GM12878 (cell line): ENCODE measurements around the gene PTPRM. TPM values are rescaled to one million over a fixed set of nuclear protein-coding genes. Genes with fewer than 3 reads are reported as not detected.

ENCODE experiments used
- ATAC-seq: fragments of 200-7000 bp; cut with Tn5 transposase; 3 replicates; pipeline ENCODE4 v1.9.1; 2020; ENCODE audit warnings: mild to moderate bottlenecking, moderate library complexity
- BruUV-seq: library from RNA; stranded (reverse); fragments of 400-500 nt; replicated peaks from 2 replicates; lab custom pipeline; 2021; lab: Mats Ljungman, UMichigan
- CTCF ChIA-PET: fragments of 300-600 bp; sonication (Branson Sonifier 250); formaldehyde crosslinking; extraction: SDS; loops from one replicate; lab custom pipeline; 2021; ENCODE audit warnings: inconsistent platforms; lab: Yijun Ruan, JAX
- POLR2A ChIA-PET: fragments of 350-600 bp; formaldehyde crosslinking; extraction: SDS; loops from one replicate; lab custom pipeline; 2021; ENCODE audit warnings: inconsistent platforms; lab: Charles Lee
- RAD21 ChIA-PET: fragments of 300-600 bp; sonication (Branson Sonifier 250); formaldehyde crosslinking; loops from one replicate; lab custom pipeline; 2023; ENCODE audit warnings: antibody characterized with exemption; ENCODE audit not compliant: unreplicated experiment; lab: Charles Lee
- SMC1A ChIA-PET: fragments of 300-600 bp; sonication (Branson Sonifier 250); formaldehyde crosslinking; loops from one replicate; lab custom pipeline; 2023; ENCODE audit not compliant: unreplicated experiment, uncharacterized antibody; lab: Charles Lee
- DNase-seq: peaks from one replicate; pipeline ENCODE4 v3.0.0-alpha.2; 2011; ENCODE audit warnings: low read depth, low spot score
- FAIRE-seq: peaks from 3 replicates; lab custom pipeline; 2011; peaks lifted over from hg19 to GRCh38; lab: Jason Lieb, UNC
- H2AFZ ChIP-seq: 2 replicates; pipeline ENCODE4 v1.6.0; 2011; ENCODE audit warnings: low read depth, low read length, control low read depth; ENCODE audit not compliant: control insufficient read depth
- H3K27ac ChIP-seq: 2 replicates; pipeline ENCODE4 v1.5.1; 2011; ENCODE audit warnings: control low read depth; ENCODE audit not compliant: control insufficient read depth, insufficient read depth
- H3K27me3 ChIP-seq, 2 experiments: replicated peaks in 1 of 2; 2 replicates each; pipeline versions ENCODE4 v1.6.0 to v1.6.1; 2011; ENCODE audit warnings: low read length in 1 of 2; ENCODE audit not compliant: control insufficient read depth in 2 of 2, insufficient read depth in 2 of 2
- H3K36me3 ChIP-seq, 2 experiments: 2 replicates each; pipeline ENCODE4 v1.5.1; 2011; ENCODE audit warnings: low read length in 1 of 2; ENCODE audit not compliant: control insufficient read depth in 2 of 2, insufficient read depth in 2 of 2
- H3K4me1 ChIP-seq: 2 replicates; pipeline ENCODE4 v1.6.1; 2011; ENCODE audit warnings: mild to moderate bottlenecking, low read length, moderate library complexity, mixed read lengths; ENCODE audit not compliant: control insufficient read depth, insufficient read depth
- H3K4me2 ChIP-seq: 2 replicates; pipeline ENCODE4 v1.6.0; 2011; ENCODE audit warnings: control low read depth; ENCODE audit not compliant: control insufficient read depth, insufficient read depth
- H3K4me3 ChIP-seq: fragments of 200-600 bp; sonication (generic); 2 replicates; pipeline ENCODE4 v1.5.1; 2016
- H3K79me2 ChIP-seq: 2 replicates; pipeline ENCODE4 v1.6.0; 2011; ENCODE audit warnings: low read length; ENCODE audit not compliant: control insufficient read depth, insufficient read depth
- H3K9ac ChIP-seq: 2 replicates; pipeline ENCODE4 v1.8.0; 2011; ENCODE audit warnings: low read length, control low read depth, mixed read lengths; ENCODE audit not compliant: control insufficient read depth, insufficient read depth
- H3K9me3 ChIP-seq: replicated peaks from 3 replicates; pipeline ENCODE4 v1.5.1; 2011; ENCODE audit warnings: mild to moderate bottlenecking, low read length; ENCODE audit not compliant: control insufficient read depth, insufficient read depth
- H4K20me1 ChIP-seq: 2 replicates; pipeline ENCODE4 v1.6.0; 2011; ENCODE audit not compliant: control insufficient read depth, insufficient read depth
- PAX5 ChIP-seq: IDR thresholded peaks from 2 replicates; pipeline ENCODE4 v1.6.1; 2011; ENCODE audit warnings: low read depth, low read length, borderline replicate concordance
- WGBS: methylation state at CpG from one replicate; pipeline ENCODE4 v1.1.6; 2016; ENCODE audit warnings: low lambda C conversion rate; ENCODE audit not compliant: insufficient replicate concordance, insufficient coverage; ENCODE audit errors: missing lambda C conversion rate; 5-methylcytosine and 5-hydroxymethylcytosine counted together
- in situ Hi-C: fragments of 300-500 bp; cut with MboI; formaldehyde crosslinking; loops from 9 replicates; pipeline ENCODE4 v1.14.3; 2018; ENCODE audit warnings: mixed read lengths
- intact Hi-C: fragments of 100-400 bp; cut with micrococcal nuclease; formaldehyde crosslinking; loops from one replicate; pipeline ENCODE4 v1.14.2; 2022; ENCODE audit not compliant: unreplicated experiment
- polyA plus RNA-seq, 11 experiments: library from polyadenylated mRNA; depleted of rRNA in 4 of 11; unstranded in 6 of 11; stranded (reverse) in 5 of 11; fragments of >200 nt; fragmentation: Nextera tagmentation in 4 of 11; fragmentation: Illumina TruSeq in 1 of 11; extraction: Ambion mirVana in 4 of 11; extraction: Trizol in 1 of 11; gene quantifications; 1 replicate in 1 of 11; 2 replicates in 10 of 11; pipeline versions ENCODE4 v1.2.1 to v1.2.3, GENCODE V29; 2011 to 2016; ENCODE audit warnings: inconsistent platforms in 2 of 11, missing spikeins in 2 of 11, low read depth in 1 of 11
- total RNA-seq, 4 experiments: library from RNA; depleted of rRNA in 3 of 4; stranded (reverse); fragments of >200 nt in 3 of 4; fragmentation: Illumina TruSeq in 1 of 4; extraction: Trizol in 1 of 4; gene quantifications; 2 replicates each; pipeline versions ENCODE4 v1.2.1 to v1.2.3, GENCODE V29; 2013 to 2021
- TF ChIP-seq, protein P1 (sequence below): fragments of 450-650 bp; IDR thresholded peaks from 2 replicates; pipeline ENCODE4 v1.6.1; 2016; ENCODE audit warnings: mild to moderate bottlenecking, moderate library complexity, borderline replicate concordance
- TF ChIP-seq, protein P2 (sequence below): fragments of 150-350 bp; IDR thresholded peaks from 2 replicates; pipeline ENCODE4 v1.6.1; 2016; ENCODE audit warnings: low read depth, low read length

Gene PTPRM
- total and polyA plus RNA-seq, 10 of the 15 experiments (the other 5 are each of a cell fraction or from before 2014, with no cell fraction given) = 0.07 to 22.6 (median 0.60) TPM

DNA sequence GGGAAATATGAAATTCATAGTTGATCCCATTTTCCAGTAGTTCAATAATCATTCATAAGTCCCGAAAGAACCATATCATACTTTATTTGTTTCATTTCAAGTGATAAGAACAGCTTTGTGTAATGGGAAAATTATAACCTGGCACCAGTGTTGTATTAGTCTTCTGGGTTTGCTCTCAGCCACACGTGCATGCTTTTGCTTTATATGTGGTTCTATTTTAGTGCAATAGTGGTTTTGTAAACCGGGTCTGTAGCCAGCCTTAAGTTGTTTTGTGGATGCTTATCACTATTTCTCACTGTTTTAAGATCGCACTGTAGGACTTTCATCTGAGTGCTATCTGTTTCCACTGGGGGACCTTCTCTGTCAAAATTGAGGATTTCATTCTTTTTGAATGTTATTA is 203.8 kb downstream of the PTPRM start:
- ChIA-PET SMC1A (interaction anchor here (1.3 kb wide), 1 partner anchor 21 kb away, joined by 3 read pairs; no protein-coding TSS in a partner anchor), RAD21 (no interaction called here), POLR2A (no interaction called here), CTCF (interaction anchor here (1.3 kb wide), 1 partner anchor 20 kb away, joined by 3 read pairs; no protein-coding TSS in a partner anchor)
- no peak for FAIRE-seq
- H3K27ac ChIP-seq = no peak overlapping the region
- no peaks in the 10 kb centered on the region for H3K79me2 ChIP-seq
- ATAC-seq = no peak
- no peaks in the 10 kb centered on the region for H3K27me3 ChIP-seq
- 30% methylated on average over 3 of the region's 4 CpGs for WGBS
- no peaks in the 10 kb centered on the region for H3K4me1 ChIP-seq
- no peak overlapping the region for H3K9ac ChIP-seq
- H4K20me1 ChIP-seq = no peaks in the 10 kb centered on the region
- H3K4me3 ChIP-seq = no peak overlapping the region
- H3K9me3 ChIP-seq = no peaks in the 10 kb centered on the region
- TF ChIP-seq, protein P1, sequence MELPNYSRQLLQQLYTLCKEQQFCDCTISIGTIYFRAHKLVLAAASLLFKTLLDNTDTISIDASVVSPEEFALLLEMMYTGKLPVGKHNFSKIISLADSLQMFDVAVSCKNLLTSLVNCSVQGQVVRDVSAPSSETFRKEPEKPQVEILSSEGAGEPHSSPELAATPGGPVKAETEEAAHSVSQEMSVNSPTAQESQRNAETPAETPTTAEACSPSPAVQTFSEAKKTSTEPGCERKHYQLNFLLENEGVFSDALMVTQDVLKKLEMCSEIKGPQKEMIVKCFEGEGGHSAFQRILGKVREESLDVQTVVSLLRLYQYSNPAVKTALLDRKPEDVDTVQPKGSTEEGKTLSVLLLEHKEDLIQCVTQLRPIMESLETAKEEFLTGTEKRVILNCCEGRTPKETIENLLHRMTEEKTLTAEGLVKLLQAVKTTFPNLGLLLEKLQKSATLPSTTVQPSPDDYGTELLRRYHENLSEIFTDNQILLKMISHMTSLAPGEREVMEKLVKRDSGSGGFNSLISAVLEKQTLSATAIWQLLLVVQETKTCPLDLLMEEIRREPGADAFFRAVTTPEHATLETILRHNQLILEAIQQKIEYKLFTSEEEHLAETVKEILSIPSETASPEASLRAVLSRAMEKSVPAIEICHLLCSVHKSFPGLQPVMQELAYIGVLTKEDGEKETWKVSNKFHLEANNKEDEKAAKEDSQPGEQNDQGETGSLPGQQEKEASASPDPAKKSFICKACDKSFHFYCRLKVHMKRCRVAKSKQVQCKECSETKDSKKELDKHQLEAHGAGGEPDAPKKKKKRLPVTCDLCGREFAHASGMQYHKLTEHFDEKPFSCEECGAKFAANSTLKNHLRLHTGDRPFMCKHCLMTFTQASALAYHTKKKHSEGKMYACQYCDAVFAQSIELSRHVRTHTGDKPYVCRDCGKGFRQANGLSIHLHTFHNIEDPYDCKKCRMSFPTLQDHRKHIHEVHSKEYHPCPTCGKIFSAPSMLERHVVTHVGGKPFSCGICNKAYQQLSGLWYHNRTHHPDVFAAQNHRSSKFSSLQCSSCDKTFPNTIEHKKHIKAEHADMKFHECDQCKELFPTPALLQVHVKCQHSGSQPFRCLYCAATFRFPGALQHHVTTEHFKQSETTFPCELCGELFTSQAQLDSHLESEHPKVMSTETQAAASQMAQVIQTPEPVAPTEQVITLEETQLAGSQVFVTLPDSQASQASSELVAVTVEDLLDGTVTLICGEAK = no peak
- TF ChIP-seq PAX5 = no peak
- TF ChIP-seq, protein P2, sequence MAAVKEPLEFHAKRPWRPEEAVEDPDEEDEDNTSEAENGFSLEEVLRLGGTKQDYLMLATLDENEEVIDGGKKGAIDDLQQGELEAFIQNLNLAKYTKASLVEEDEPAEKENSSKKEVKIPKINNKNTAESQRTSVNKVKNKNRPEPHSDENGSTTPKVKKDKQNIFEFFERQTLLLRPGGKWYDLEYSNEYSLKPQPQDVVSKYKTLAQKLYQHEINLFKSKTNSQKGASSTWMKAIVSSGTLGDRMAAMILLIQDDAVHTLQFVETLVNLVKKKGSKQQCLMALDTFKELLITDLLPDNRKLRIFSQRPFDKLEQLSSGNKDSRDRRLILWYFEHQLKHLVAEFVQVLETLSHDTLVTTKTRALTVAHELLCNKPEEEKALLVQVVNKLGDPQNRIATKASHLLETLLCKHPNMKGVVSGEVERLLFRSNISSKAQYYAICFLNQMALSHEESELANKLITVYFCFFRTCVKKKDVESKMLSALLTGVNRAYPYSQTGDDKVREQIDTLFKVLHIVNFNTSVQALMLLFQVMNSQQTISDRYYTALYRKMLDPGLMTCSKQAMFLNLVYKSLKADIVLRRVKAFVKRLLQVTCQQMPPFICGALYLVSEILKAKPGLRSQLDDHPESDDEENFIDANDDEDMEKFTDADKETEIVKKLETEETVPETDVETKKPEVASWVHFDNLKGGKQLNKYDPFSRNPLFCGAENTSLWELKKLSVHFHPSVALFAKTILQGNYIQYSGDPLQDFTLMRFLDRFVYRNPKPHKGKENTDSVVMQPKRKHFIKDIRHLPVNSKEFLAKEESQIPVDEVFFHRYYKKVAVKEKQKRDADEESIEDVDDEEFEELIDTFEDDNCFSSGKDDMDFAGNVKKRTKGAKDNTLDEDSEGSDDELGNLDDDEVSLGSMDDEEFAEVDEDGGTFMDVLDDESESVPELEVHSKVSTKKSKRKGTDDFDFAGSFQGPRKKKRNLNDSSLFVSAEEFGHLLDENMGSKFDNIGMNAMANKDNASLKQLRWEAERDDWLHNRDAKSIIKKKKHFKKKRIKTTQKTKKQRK = no peak
- no peak for DNase-seq
- H3K4me2 ChIP-seq = no peak overlapping the region
- no TSS peak for BruUV-seq
- H2AFZ ChIP-seq = no peak overlapping the region
- intact Hi-C loops = no loop called here
- no peaks in the 10 kb centered on the region for H3K36me3 ChIP-seq
- in situ Hi-C loops = no loop called here
